Measurements from ENCODE around the gene NPHP4.

GRCh38 chr1:5960336-5960735 lies 31.9 kb downstream of the NPHP4 start:
- TF ChIP-seq CTCF (IDR thresholded peaks at IDR 0.05): no peak
- TF ChIP-seq POLR2A (IDR thresholded peaks at IDR 0.05): no peak
